NT2/D1 (cell line): ENCODE measurements around the gene OGA.

ENCODE experiments used
- YY1 ChIP-seq: IDR thresholded peaks from 2 replicates; pipeline ENCODE4 v1.6.1; 2011; ENCODE audit not compliant: insufficient read length, insufficient read depth
- ZNF274 ChIP-seq: IDR thresholded peaks from 2 replicates; pipeline ENCODE4 v1.6.1; 2011; ENCODE audit warnings: mild to moderate bottlenecking, low read depth, low read length

DNA sequence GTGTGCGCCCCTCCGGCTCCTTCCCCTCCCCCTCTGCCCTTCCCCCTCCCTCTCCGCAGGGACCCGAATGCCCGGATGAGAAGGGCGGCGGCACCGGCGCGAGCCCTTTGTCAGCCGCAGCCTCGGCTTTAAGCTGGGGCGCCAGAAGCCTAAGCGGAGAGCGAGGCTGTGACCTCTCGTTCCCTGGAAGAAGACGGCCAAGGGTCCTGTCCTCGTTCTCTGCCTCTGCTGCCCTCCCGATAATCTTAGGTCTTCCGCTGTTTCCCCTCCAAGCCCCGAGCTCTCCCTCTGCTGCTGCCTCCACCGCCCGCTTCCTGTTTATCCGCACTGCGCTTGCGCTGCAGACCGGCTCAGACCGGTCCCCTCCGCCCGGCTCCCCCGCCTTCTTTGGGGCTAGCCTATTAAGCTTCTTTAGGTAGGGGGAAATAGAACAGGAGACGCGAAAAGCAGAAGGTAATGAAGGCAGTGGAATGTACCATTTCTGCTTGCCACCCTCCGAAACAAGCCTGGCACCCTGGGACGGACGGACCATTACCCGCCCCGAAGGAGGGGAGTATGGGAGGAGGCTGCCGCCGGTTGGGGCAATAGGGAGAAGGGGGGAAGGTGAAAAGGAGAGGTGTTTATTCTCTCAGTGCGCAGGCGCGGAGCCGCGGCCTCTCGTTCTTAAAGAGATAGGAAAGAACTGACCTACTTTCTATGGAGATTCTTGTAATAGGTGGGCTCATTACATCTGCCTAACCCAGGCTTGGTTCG lies at the start of gene OGA:
- TF ChIP-seq YY1 (no peak), ZNF274 (no peak)
